ENCODE results near the gene RHBDD1.

DNA sequence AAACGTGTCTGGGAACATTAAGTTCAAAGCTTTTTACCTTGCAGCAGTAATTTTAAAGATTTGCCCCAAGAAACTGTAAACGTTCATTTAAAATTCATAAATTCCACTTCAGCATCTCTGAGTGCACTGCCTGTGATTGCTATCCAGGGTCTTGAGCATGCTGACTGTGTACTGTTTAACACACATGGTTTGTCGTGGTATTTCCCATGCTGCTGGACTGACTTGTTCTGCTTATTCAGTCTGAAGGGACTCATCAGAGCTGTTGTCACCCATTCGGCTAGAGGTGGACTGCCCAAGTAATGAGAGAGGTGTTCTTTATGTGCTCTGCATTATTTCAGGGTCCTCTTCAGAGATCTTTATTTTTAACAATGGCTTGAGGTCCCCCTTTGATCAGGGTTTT is 53.1 kb downstream of the RHBDD1 start:
- TF ChIP-seq, protein P1, sequence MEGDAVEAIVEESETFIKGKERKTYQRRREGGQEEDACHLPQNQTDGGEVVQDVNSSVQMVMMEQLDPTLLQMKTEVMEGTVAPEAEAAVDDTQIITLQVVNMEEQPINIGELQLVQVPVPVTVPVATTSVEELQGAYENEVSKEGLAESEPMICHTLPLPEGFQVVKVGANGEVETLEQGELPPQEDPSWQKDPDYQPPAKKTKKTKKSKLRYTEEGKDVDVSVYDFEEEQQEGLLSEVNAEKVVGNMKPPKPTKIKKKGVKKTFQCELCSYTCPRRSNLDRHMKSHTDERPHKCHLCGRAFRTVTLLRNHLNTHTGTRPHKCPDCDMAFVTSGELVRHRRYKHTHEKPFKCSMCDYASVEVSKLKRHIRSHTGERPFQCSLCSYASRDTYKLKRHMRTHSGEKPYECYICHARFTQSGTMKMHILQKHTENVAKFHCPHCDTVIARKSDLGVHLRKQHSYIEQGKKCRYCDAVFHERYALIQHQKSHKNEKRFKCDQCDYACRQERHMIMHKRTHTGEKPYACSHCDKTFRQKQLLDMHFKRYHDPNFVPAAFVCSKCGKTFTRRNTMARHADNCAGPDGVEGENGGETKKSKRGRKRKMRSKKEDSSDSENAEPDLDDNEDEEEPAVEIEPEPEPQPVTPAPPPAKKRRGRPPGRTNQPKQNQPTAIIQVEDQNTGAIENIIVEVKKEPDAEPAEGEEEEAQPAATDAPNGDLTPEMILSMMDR (IDR thresholded peaks at IDR 0.05) = no peak
- TF ChIP-seq, protein P2, sequence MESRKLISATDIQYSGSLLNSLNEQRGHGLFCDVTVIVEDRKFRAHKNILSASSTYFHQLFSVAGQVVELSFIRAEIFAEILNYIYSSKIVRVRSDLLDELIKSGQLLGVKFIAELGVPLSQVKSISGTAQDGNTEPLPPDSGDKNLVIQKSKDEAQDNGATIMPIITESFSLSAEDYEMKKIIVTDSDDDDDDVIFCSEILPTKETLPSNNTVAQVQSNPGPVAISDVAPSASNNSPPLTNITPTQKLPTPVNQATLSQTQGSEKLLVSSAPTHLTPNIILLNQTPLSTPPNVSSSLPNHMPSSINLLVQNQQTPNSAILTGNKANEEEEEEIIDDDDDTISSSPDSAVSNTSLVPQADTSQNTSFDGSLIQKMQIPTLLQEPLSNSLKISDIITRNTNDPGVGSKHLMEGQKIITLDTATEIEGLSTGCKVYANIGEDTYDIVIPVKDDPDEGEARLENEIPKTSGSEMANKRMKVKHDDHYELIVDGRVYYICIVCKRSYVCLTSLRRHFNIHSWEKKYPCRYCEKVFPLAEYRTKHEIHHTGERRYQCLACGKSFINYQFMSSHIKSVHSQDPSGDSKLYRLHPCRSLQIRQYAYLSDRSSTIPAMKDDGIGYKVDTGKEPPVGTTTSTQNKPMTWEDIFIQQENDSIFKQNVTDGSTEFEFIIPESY (IDR thresholded peaks at IDR 0.05; ENCODE audit: borderline replicate concordance, low read depth) = no peak
- no peak for TF ChIP-seq POLR2AphosphoS5 (IDR thresholded peaks at IDR 0.05; ENCODE audit: low read depth, low read length)
- no peak for TF ChIP-seq TEAD4 (IDR thresholded peaks at IDR 0.05; ENCODE audit: borderline replicate concordance, insufficient read depth)
- no peak for TF ChIP-seq JUND (IDR thresholded peaks at IDR 0.05)
- TF ChIP-seq, protein P3, sequence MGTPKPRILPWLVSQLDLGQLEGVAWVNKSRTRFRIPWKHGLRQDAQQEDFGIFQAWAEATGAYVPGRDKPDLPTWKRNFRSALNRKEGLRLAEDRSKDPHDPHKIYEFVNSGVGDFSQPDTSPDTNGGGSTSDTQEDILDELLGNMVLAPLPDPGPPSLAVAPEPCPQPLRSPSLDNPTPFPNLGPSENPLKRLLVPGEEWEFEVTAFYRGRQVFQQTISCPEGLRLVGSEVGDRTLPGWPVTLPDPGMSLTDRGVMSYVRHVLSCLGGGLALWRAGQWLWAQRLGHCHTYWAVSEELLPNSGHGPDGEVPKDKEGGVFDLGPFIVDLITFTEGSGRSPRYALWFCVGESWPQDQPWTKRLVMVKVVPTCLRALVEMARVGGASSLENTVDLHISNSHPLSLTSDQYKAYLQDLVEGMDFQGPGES (IDR thresholded peaks at IDR 0.05; ENCODE audit: low read depth, low read length) = no peak
- TF ChIP-seq, protein P4, sequence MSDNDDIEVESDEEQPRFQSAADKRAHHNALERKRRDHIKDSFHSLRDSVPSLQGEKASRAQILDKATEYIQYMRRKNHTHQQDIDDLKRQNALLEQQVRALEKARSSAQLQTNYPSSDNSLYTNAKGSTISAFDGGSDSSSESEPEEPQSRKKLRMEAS (IDR thresholded peaks at IDR 0.05; ENCODE audit: low read depth) = no peak
- no peak for TF ChIP-seq SMC3 (IDR thresholded peaks at IDR 0.05; ENCODE audit: low read depth, low read length)
- no peak for TF ChIP-seq YY1 (IDR thresholded peaks at IDR 0.05; ENCODE audit: low read depth)
- TF ChIP-seq EZH2phosphoT487 (IDR thresholded peaks at IDR 0.05; ENCODE audit: borderline replicate concordance, low read depth) = no peak

All from SK-N-SH (cell line).